Measurements from ENCODE around the gene LIG1.

DNA sequence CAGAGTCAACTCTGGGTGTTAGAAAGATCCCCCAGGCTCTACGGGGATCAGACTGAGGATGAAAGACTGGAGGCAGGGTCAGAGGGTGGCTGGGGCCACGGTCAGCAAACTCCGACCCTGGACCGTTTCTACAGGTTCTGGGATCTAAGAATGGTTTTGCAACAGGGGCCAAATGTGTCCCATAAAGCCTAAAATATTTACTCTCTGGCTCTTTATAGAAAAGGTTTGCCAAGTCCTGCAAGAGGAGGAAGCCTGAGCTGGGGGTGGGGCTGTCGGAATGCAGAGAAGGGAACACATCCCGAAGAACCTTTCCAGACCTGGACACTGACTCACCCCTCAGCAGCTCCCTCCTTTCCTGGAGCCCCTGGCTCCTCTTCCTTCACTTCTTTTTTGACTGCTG, 20.7 kb downstream of the LIG1 start:
- TF ChIP-seq CTCF (conservative IDR thresholded peaks at IDR 0.05; ENCODE audit: low read depth, low read length) = no peak
- no peak for TF ChIP-seq EZH2 (IDR thresholded peaks at IDR 0.05; ENCODE audit: borderline replicate concordance, low read depth, low read length, poor library complexity, severe bottlenecking)

All from A673 (cell line).